Peyer's patch (tissue), 4 donors: ENCODE results near the gene SYT4.

ENCODE experiments used
- POLR2A ChIP-seq, 2 donors: fragments of 450-650 bp; IDR thresholded peaks; one replicate each; pipeline ENCODE4 v1.5.1; 2017; ENCODE audit warnings: antibody characterized with exemption in 2 of 2, mild to moderate bottlenecking in 2 of 2, moderate library complexity in 2 of 2
- TF ChIP-seq, protein P1 (sequence below), 6 experiments: fragments of 450-650 bp in 4 of 6; fragments of 200-600 bp in 2 of 6; sonication (generic) in 1 of 6; IDR thresholded peaks; one replicate each; pipeline ENCODE4 v1.5.1; 2017 to 2019; ENCODE audit warnings: antibody characterized with exemption in 6 of 6, mild to moderate bottlenecking in 3 of 6, moderate library complexity in 1 of 6

DNA sequence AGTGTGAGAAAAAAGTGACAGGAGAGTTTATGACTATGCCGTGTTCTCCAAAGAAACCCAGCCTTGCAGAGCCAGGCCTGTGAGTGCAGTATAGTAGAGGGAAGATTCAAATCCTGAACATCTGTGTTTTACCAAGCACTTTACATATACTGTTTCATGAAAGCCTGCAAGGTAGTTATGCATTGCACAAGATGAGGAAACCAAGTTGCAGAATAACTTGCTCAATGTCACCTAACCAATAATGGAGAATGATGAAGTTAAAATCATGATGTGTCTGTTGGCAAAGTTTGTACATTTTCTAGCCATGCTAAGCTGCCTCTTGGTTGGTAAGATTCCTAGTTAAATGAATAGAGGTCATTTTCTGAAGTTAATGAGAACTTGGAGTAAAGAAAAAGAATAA is 29.3 kb downstream of the SYT4 start:
- TF ChIP-seq POLR2A (IDR thresholded peaks at IDR 0.05) = no peak
- TF ChIP-seq, protein P1, sequence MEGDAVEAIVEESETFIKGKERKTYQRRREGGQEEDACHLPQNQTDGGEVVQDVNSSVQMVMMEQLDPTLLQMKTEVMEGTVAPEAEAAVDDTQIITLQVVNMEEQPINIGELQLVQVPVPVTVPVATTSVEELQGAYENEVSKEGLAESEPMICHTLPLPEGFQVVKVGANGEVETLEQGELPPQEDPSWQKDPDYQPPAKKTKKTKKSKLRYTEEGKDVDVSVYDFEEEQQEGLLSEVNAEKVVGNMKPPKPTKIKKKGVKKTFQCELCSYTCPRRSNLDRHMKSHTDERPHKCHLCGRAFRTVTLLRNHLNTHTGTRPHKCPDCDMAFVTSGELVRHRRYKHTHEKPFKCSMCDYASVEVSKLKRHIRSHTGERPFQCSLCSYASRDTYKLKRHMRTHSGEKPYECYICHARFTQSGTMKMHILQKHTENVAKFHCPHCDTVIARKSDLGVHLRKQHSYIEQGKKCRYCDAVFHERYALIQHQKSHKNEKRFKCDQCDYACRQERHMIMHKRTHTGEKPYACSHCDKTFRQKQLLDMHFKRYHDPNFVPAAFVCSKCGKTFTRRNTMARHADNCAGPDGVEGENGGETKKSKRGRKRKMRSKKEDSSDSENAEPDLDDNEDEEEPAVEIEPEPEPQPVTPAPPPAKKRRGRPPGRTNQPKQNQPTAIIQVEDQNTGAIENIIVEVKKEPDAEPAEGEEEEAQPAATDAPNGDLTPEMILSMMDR (IDR thresholded peaks at IDR 0.05) = no peak
